Neural progenitor cell (in vitro differentiated cells): ENCODE data around the gene DIAPH3. TPM values are rescaled to one million over a fixed set of nuclear protein-coding genes. Genes with fewer than 3 reads are reported as not detected.

Experiments
- DNase-seq: peaks from one replicate; pipeline ENCODE4 v3.0.0-alpha.2; 2016; ENCODE audit warnings: low spot score
- H2AFZ ChIP-seq: fragments of 200-600 bp; sonication (generic); replicated peaks from 2 replicates; pipeline ENCODE4 v1.6.1; 2016; ENCODE audit warnings: antibody characterized with exemption
- H3F3A ChIP-seq: fragments of 200-600 bp; sonication (generic); 2 replicates; pipeline ENCODE4 v1.6.1; 2016; ENCODE audit warnings: antibody characterized with exemption, low read depth
- H3K27ac ChIP-seq: fragments of 200-600 bp; sonication (generic); 2 replicates; pipeline ENCODE4 v1.5.1; 2016; ENCODE audit warnings: mild to moderate bottlenecking
- H3K27me3 ChIP-seq: fragments of 200-600 bp; sonication (generic); 2 replicates; pipeline ENCODE4 v1.6.1; 2016; ENCODE audit warnings: mild to moderate bottlenecking, moderate library complexity
- H3K36me3 ChIP-seq: fragments of 200-600 bp; sonication (generic); 2 replicates; pipeline ENCODE4 v1.5.1; 2016
- H3K4me1 ChIP-seq: fragments of 200-600 bp; sonication (generic); 2 replicates; pipeline ENCODE4 v1.6.1; 2016; ENCODE audit warnings: mixed run types
- H3K4me2 ChIP-seq: fragments of 200-600 bp; sonication (generic); 2 replicates; pipeline ENCODE4 v1.6.1; 2016
- H3K4me3 ChIP-seq: fragments of 200-600 bp; sonication (generic); 2 replicates; pipeline ENCODE4 v1.5.1; 2016
- H3K79me2 ChIP-seq: fragments of 200-600 bp; sonication (generic); 2 replicates; pipeline ENCODE4 v1.6.1; 2016; ENCODE audit warnings: low read depth
- H3K9ac ChIP-seq: fragments of 200-600 bp; sonication (generic); 2 replicates; pipeline ENCODE4 v1.6.1; 2016
- H3K9me3 ChIP-seq: fragments of 200-600 bp; sonication (generic); 2 replicates; pipeline ENCODE4 v1.5.1; 2016; ENCODE audit warnings: low read depth
- H4K20me1 ChIP-seq: fragments of 200-600 bp; sonication (generic); 2 replicates; pipeline ENCODE4 v1.6.1; 2016; ENCODE audit warnings: low read depth
- H3K27ac Mint-ChIP-seq: 3 replicates; pipeline ENCODE4 v1.8.0; 2021; ENCODE audit warnings: mixed read lengths
- H3K27me3 Mint-ChIP-seq: 2 replicates; pipeline ENCODE4 v1.8.0; 2022; ENCODE audit warnings: low read depth, mild to moderate bottlenecking, inconsistent platforms, moderate library complexity, mixed read lengths; ENCODE audit not compliant: insufficient read depth
- H3K36me3 Mint-ChIP-seq: 3 replicates; pipeline ENCODE4 v1.8.0; 2021; ENCODE audit warnings: mixed read lengths
- H3K4me1 Mint-ChIP-seq: 3 replicates; pipeline ENCODE4 v1.8.0; 2021; ENCODE audit warnings: mixed read lengths
- H3K4me3 Mint-ChIP-seq: 3 replicates; pipeline ENCODE4 v1.8.0; 2021; ENCODE audit warnings: mild to moderate bottlenecking, moderate library complexity, mixed read lengths
- H3K9me3 Mint-ChIP-seq: 3 replicates; pipeline ENCODE4 v1.8.0; 2020; ENCODE audit warnings: mixed read lengths
- CTCF ChIP-seq: fragments of 200-600 bp; sonication (generic); IDR thresholded peaks from 2 replicates; pipeline ENCODE4 v1.5.1; 2017; ENCODE audit warnings: antibody characterized with exemption, mild to moderate bottlenecking
- EZH2 ChIP-seq: fragments of 200-600 bp; sonication (generic); IDR thresholded peaks from 2 replicates; pipeline ENCODE4 v1.6.1; 2017; ENCODE audit warnings: antibody characterized with exemption, mild to moderate bottlenecking, moderate library complexity
- EZH2phosphoT487 ChIP-seq: fragments of 200-600 bp; sonication (generic); IDR thresholded peaks from 2 replicates; pipeline ENCODE4 v1.6.1; 2017; ENCODE audit warnings: antibody characterized with exemption
- total RNA-seq: library from RNA; depleted of rRNA; stranded (reverse); fragments of >200 nt; gene quantifications from 2 replicates; pipeline ENCODE4 v1.2.3, GENCODE V29; 2015; ENCODE audit warnings: low replicate concordance

DIAPH3 gene
- total RNA-seq, 1 donor from 2014 or later, result 51.5 TPM

- no peak overlapping the region for H3K4me3 ChIP-seq
- Mint-ChIP-seq H3K27ac (no peak overlapping the region), H3K4me3 (no peak overlapping the region), H3K4me1 (no peaks in the 10 kb centered on the region), H3K27me3 (no peaks in the 10 kb centered on the region), H3K9me3 (no peaks in the 10 kb centered on the region), H3K36me3 (peaks cover 5% of the 10 kb centered on the region)
- H3K36me3 ChIP-seq, result no peaks in the 10 kb centered on the region
- no peaks in the 10 kb centered on the region for H3K4me1 ChIP-seq
- no peak for DNase-seq
- no peaks in the 10 kb centered on the region for H3K27me3 ChIP-seq
- peaks cover 55% of the 10 kb centered on the region for H3K79me2 ChIP-seq
- no peak overlapping the region for H3K4me2 ChIP-seq
- TF ChIP-seq CTCF, result no peak
- TF ChIP-seq EZH2, result no peak
- TF ChIP-seq EZH2phosphoT487, result no peak
- H4K20me1 ChIP-seq, result no peaks in the 10 kb centered on the region
- H3K27ac ChIP-seq, result no peak overlapping the region
- H3K9ac ChIP-seq, result no peak overlapping the region
- no peaks in the 10 kb centered on the region for H3F3A ChIP-seq
- H2AFZ ChIP-seq, result no peak overlapping the region
- H3K9me3 ChIP-seq, result no peaks in the 10 kb centered on the region
These were observed 63.9 kb downstream of the DIAPH3 start for GRCh38 chr13:60099631-60100420.

DNA sequence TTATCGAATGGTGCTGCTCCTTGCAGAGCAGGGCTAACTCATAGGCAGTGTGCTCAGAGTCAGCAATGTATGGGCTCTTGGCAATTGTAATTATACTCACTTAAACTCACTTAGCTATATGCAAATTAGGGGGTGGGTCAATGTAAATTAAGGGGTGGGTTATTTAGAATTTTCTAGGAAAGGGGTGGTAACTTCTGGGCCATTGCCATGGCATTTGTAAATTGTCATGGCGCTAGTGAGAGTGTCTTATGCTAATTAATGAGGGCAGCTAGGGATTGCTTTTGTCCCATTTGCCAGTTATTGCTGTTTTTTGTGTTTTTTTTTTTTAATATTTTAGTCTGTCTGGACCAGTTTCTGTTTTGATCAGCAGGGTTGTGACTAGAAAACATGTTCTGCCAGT lies 68.4 kb downstream of the DIAPH3 start:
- H3K4me1 ChIP-seq, result no peaks in the 10 kb centered on the region
- H3K9ac ChIP-seq, result no peak overlapping the region
- no peak overlapping the region for H3K4me3 ChIP-seq
- H3K27ac ChIP-seq, result no peak overlapping the region
- H3K27ac Mint-ChIP-seq, result no peak overlapping the region
- no peaks in the 10 kb centered on the region for H3K9me3 Mint-ChIP-seq
- H4K20me1 ChIP-seq, result no peaks in the 10 kb centered on the region
- H3F3A ChIP-seq, result no peaks in the 10 kb centered on the region
- H3K79me2 ChIP-seq, result peaks cover 18% of the 10 kb centered on the region
- H3K27me3 ChIP-seq, result no peaks in the 10 kb centered on the region
- H2AFZ ChIP-seq, result no peak overlapping the region
- no peaks in the 10 kb centered on the region for H3K4me1 Mint-ChIP-seq
- no peaks in the 10 kb centered on the region for H3K9me3 ChIP-seq
- H3K4me2 ChIP-seq, result no peak overlapping the region
- no peak for DNase-seq
- TF ChIP-seq EZH2phosphoT487, result no peak
- no peak for TF ChIP-seq CTCF
- no peak for TF ChIP-seq EZH2
- no peaks in the 10 kb centered on the region for H3K36me3 ChIP-seq
- H3K36me3 Mint-ChIP-seq, result peaks cover 5% of the 10 kb centered on the region
- no peak overlapping the region for H3K4me3 Mint-ChIP-seq
- H3K27me3 Mint-ChIP-seq, result peaks cover 2% of the 10 kb centered on the region

- no peaks in the 10 kb centered on the region for H3K27me3 ChIP-seq
- no peaks in the 10 kb centered on the region for H3F3A ChIP-seq
- DNase-seq, result no peak
- no peaks in the 10 kb centered on the region for H4K20me1 ChIP-seq
- H3K4me3 ChIP-seq, result no peak overlapping the region
- H3K27ac ChIP-seq, result no peak overlapping the region
- TF ChIP-seq CTCF (no peak), EZH2 (no peak), EZH2phosphoT487 (no peak)
- Mint-ChIP-seq H3K9me3 (no peaks in the 10 kb centered on the region), H3K27me3 (peaks cover 2% of the 10 kb centered on the region), H3K4me1 (no peaks in the 10 kb centered on the region), H3K27ac (no peak overlapping the region), H3K4me3 (no peak overlapping the region), H3K36me3 (peaks cover 10% of the 10 kb centered on the region)
- no peaks in the 10 kb centered on the region for H3K9me3 ChIP-seq
- H3K79me2 ChIP-seq, result peaks cover 18% of the 10 kb centered on the region
- H3K4me1 ChIP-seq, result no peaks in the 10 kb centered on the region
- no peak overlapping the region for H2AFZ ChIP-seq
- H3K9ac ChIP-seq, result no peak overlapping the region
- no peaks in the 10 kb centered on the region for H3K36me3 ChIP-seq
- H3K4me2 ChIP-seq, result no peak overlapping the region
These were observed 69.2 kb downstream of the DIAPH3 start for GRCh38 chr13:60094385-60095088.
